ENCODE data around the gene LGALS12.

The LGALS12 gene

GRCh38 chr11:63489879-63490278, 16.0 kb upstream of the LGALS12 start:
- H3K4me1 ChIP-seq (ENCODE audit: control insufficient read depth, insufficient read depth, low read length) = no peaks in the 10 kb centered on the region
- H3K27me3 ChIP-seq (ENCODE audit: control insufficient read depth, insufficient read depth, low read length, poor library complexity, severe bottlenecking) = peaks cover 5% of the 10 kb centered on the region
- no peak overlapping the region for H3K4me3 ChIP-seq (ENCODE audit: insufficient read depth, low read depth, low read length)
- no peaks in the 10 kb centered on the region for H3K36me3 ChIP-seq (ENCODE audit: control insufficient read depth, insufficient read depth, low read length)
- no peak overlapping the region for H3K27ac ChIP-seq (ENCODE audit: insufficient read depth, low read depth, low read length, poor library complexity, severe bottlenecking)
- peaks cover 3% of the 10 kb centered on the region for H3K9me3 ChIP-seq (ENCODE audit: control insufficient read depth, low read length)
- 57 to 63% methylated on average over 3 of the region's 3 CpGs for WGBS, 2 experiments

- WGBS, 2 experiments = 70 to 72% methylated on average over 60 of the region's 60 CpGs
These were observed 15.2 kb upstream of the LGALS12 start, which contains the start of gene PLAAT5 for GRCh38 chr11:63490551-63491239. Gene PLAAT5, minus strand, starts transcription at chr11:63491167. Its CDS starts 133 bp downstream, at chr11:63491034.

GRCh38 chr11:63491240-63491587, 14.7 kb upstream of the LGALS12 start:
- no peak overlapping the region for H3K27ac ChIP-seq (ENCODE audit: insufficient read depth, low read depth, low read length, poor library complexity, severe bottlenecking)
- no peaks in the 10 kb centered on the region for H3K36me3 ChIP-seq (ENCODE audit: control insufficient read depth, insufficient read depth, low read length)
- H3K4me1 ChIP-seq (ENCODE audit: control insufficient read depth, insufficient read depth, low read length) = no peaks in the 10 kb centered on the region
- H3K4me3 ChIP-seq (ENCODE audit: insufficient read depth, low read depth, low read length) = peak overlapping the region; percentile 30
- 74% methylated on average over 13 of the region's 13 CpGs for WGBS, 2 experiments
- H3K27me3 ChIP-seq (ENCODE audit: control insufficient read depth, insufficient read depth, low read length, poor library complexity, severe bottlenecking) = peaks cover 5% of the 10 kb centered on the region
- H3K9me3 ChIP-seq (ENCODE audit: control insufficient read depth, low read length) = peaks cover 3% of the 10 kb centered on the region

More at GRCh38 chr11:63490551-63491239, 15.2 kb upstream of the LGALS12 start, which contains the start of gene PLAAT5:
- Histone ChIP-seq H3K36me3 (ENCODE audit: control insufficient read depth, insufficient read depth, low read length) (no peaks in the 10 kb centered on the region), H3K9me3 (ENCODE audit: control insufficient read depth, low read length) (peaks cover 3% of the 10 kb centered on the region), H3K4me3 (ENCODE audit: insufficient read depth, low read depth, low read length) (peak within 1 kb of the TSS; percentile 30), H3K27ac (ENCODE audit: insufficient read depth, low read depth, low read length, poor library complexity, severe bottlenecking) (no peak within 1 kb of the TSS), H3K4me1 (ENCODE audit: control insufficient read depth, insufficient read depth, low read length) (no peaks in the 10 kb centered on the region), H3K27me3 (ENCODE audit: control insufficient read depth, insufficient read depth, low read length, poor library complexity, severe bottlenecking) (peaks cover 5% of the 10 kb centered on the region)

DNA sequence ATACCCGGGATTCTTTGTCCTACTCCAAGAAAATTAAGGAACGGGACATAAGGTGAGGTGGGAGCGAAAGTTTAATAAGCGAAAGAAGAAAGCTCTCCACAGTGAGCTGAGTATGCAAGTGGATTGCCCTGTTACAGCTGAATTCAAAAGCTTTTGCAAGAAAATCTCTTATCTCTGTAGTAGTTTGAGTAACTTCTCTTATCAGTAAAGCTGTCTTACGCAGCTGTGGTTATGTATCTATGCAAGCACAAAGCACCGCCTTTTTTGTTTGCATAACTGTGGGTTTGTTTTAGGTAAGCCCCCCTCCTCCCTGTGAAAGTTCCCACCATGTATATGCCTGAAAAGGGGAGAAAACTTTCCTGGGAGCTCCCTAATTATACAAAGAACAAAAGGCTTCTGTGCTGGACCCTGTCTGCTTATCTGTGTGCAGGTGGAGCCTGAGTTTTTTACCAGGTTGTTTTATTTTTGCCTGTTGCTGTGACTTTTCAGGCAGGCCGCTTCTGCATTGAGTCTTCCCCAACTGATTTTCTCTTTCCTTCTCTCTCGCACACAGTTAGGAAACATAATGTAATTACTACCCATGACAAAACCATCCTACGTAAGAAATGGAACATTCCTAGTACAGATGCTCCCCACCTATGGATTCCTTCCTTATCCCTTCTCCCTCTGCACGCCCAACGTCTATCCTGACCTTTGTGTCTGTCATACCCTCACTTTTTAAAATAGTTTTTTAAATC, 14.1 kb upstream of the LGALS12 start:
- Histone ChIP-seq H3K9me3 (ENCODE audit: control insufficient read depth, low read length) (peaks cover 3% of the 10 kb centered on the region), H3K4me1 (ENCODE audit: control insufficient read depth, insufficient read depth, low read length) (no peaks in the 10 kb centered on the region), H3K36me3 (ENCODE audit: control insufficient read depth, insufficient read depth, low read length) (no peaks in the 10 kb centered on the region), H3K4me3 (ENCODE audit: insufficient read depth, low read depth, low read length) (no peak overlapping the region), H3K27me3 (ENCODE audit: control insufficient read depth, insufficient read depth, low read length, poor library complexity, severe bottlenecking) (peaks cover 5% of the 10 kb centered on the region), H3K27ac (ENCODE audit: insufficient read depth, low read depth, low read length, poor library complexity, severe bottlenecking) (no peak overlapping the region)
- WGBS, 2 experiments = 88 to 90% methylated on average over 10 to 11 of the region's 11 CpGs

- no peak overlapping the region for H3K27ac ChIP-seq (ENCODE audit: insufficient read depth, low read depth, low read length, poor library complexity, severe bottlenecking)
- peaks cover 3% of the 10 kb centered on the region for H3K9me3 ChIP-seq (ENCODE audit: control insufficient read depth, low read length)
- no peaks in the 10 kb centered on the region for H3K4me1 ChIP-seq (ENCODE audit: control insufficient read depth, insufficient read depth, low read length)
- no peaks in the 10 kb centered on the region for H3K36me3 ChIP-seq (ENCODE audit: control insufficient read depth, insufficient read depth, low read length)
- peaks cover 5% of the 10 kb centered on the region for H3K27me3 ChIP-seq (ENCODE audit: control insufficient read depth, insufficient read depth, low read length, poor library complexity, severe bottlenecking)
- 91 to 100% methylated on average over 1 of the region's 1 CpG for WGBS, 2 experiments
- no peak overlapping the region for H3K4me3 ChIP-seq (ENCODE audit: insufficient read depth, low read depth, low read length)
These were observed 13.4 kb upstream of the LGALS12 start for GRCh38 chr11:63492441-63492840.

DNA sequence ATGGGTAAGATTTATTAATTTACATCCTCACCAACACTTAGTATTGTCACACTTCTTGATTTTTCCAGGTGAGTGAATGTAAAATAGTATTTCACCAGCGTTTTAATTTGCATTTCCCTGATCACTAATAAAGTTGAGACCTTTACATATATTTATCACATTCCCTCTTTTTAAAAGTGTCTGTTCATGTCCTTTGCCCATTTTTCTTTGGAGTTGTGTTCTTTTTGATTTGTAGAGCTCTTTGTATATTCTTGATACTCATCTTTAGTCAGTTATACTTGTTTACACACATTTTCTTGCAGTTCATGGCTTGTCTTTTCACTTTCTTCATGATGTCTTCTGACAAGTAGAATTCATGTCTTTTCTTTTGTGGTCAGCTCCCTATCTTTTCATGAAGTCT, 12.8 kb upstream of the LGALS12 start:
- WGBS, 2 experiments = 100% methylated on average over 1 of the region's 1 CpG; no CpG with 5 or more reads in 1 of the 2 experiments
- Histone ChIP-seq H3K9me3 (ENCODE audit: control insufficient read depth, low read length) (peaks cover 3% of the 10 kb centered on the region), H3K4me3 (ENCODE audit: insufficient read depth, low read depth, low read length) (no peak overlapping the region), H3K27me3 (ENCODE audit: control insufficient read depth, insufficient read depth, low read length, poor library complexity, severe bottlenecking) (peaks cover 5% of the 10 kb centered on the region), H3K36me3 (ENCODE audit: control insufficient read depth, insufficient read depth, low read length) (no peaks in the 10 kb centered on the region), H3K4me1 (ENCODE audit: control insufficient read depth, insufficient read depth, low read length) (no peaks in the 10 kb centered on the region), H3K27ac (ENCODE audit: insufficient read depth, low read depth, low read length, poor library complexity, severe bottlenecking) (no peak overlapping the region)

DNA sequence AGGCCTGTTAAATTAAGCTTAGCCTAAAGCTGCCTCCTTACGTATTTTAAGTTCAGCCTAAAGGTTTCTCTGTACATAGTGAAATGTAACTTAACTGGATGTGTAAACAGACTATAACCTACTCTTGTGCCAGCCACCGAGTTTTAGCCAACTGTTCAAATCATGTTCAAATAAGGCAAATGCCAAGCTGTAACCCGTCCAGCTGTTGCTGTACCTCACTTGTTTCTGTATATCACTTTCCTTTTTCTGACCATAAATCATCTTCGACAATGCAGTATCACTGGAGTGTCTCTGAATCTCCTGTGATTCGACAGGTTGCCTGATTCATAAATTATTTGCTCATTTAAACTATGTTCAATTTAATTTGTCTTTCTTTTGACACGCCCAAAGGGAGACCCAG, 10.9 kb upstream of the LGALS12 start:
- no peaks in the 10 kb centered on the region for H3K36me3 ChIP-seq (ENCODE audit: control insufficient read depth, insufficient read depth, low read length)
- H3K27me3 ChIP-seq (ENCODE audit: control insufficient read depth, insufficient read depth, low read length, poor library complexity, severe bottlenecking) = peaks cover 5% of the 10 kb centered on the region
- no peaks in the 10 kb centered on the region for H3K4me1 ChIP-seq (ENCODE audit: control insufficient read depth, insufficient read depth, low read length)
- WGBS, 2 experiments = 97 to 98% methylated on average over 6 of the region's 6 CpGs
- H3K4me3 ChIP-seq (ENCODE audit: insufficient read depth, low read depth, low read length) = no peak overlapping the region
- H3K27ac ChIP-seq (ENCODE audit: insufficient read depth, low read depth, low read length, poor library complexity, severe bottlenecking) = no peak overlapping the region
- H3K9me3 ChIP-seq (ENCODE audit: control insufficient read depth, low read length) = peaks cover 3% of the 10 kb centered on the region

DNA sequence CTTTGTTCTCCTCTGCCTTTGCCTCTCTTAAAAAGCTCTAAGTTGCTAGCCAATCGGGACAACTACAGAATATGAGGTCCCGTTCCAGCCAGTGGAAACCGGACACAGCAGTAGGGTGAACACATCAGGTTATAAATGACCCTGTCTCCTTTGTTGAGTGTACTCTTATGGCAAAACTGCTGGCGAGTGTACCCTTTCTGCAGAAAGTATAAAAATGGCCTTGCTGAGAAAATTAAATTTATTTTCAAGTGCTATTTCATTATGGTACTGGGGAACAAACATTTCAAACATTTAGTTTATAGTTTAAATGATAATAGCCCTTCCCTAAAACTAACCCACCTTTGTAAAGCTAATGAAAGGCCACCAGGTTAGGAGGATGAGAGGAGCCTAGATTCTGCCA, 6.0 kb upstream of the LGALS12 start:
- Histone ChIP-seq H3K36me3 (ENCODE audit: control insufficient read depth, insufficient read depth, low read length) (no peaks in the 10 kb centered on the region), H3K27ac (ENCODE audit: insufficient read depth, low read depth, low read length, poor library complexity, severe bottlenecking) (no peak overlapping the region), H3K4me3 (ENCODE audit: insufficient read depth, low read depth, low read length) (no peak overlapping the region), H3K9me3 (ENCODE audit: control insufficient read depth, low read length) (no peaks in the 10 kb centered on the region), H3K4me1 (ENCODE audit: control insufficient read depth, insufficient read depth, low read length) (no peaks in the 10 kb centered on the region), H3K27me3 (ENCODE audit: control insufficient read depth, insufficient read depth, low read length, poor library complexity, severe bottlenecking) (no peaks in the 10 kb centered on the region)
- 94 to 96% methylated on average over 4 of the region's 4 CpGs for WGBS, 2 experiments

GRCh38 chr11:63501236-63501635, 4.6 kb upstream of the LGALS12 start:
- no peak overlapping the region for H3K4me3 ChIP-seq (ENCODE audit: insufficient read depth, low read depth, low read length)
- H3K4me1 ChIP-seq (ENCODE audit: control insufficient read depth, insufficient read depth, low read length) = no peaks in the 10 kb centered on the region
- H3K36me3 ChIP-seq (ENCODE audit: control insufficient read depth, insufficient read depth, low read length) = no peaks in the 10 kb centered on the region
- H3K27ac ChIP-seq (ENCODE audit: insufficient read depth, low read depth, low read length, poor library complexity, severe bottlenecking) = no peak overlapping the region
- 56 to 58% methylated on average over 1 of the region's 1 CpG for WGBS, 2 experiments
- H3K27me3 ChIP-seq (ENCODE audit: control insufficient read depth, insufficient read depth, low read length, poor library complexity, severe bottlenecking) = no peaks in the 10 kb centered on the region
- H3K9me3 ChIP-seq (ENCODE audit: control insufficient read depth, low read length) = no peaks in the 10 kb centered on the region

GRCh38 chr11:63502252-63502820, 3.5 kb upstream of the LGALS12 start:
- H3K4me1 ChIP-seq (ENCODE audit: control insufficient read depth, insufficient read depth, low read length) = no peaks in the 10 kb centered on the region
- H3K27ac ChIP-seq (ENCODE audit: insufficient read depth, low read depth, low read length, poor library complexity, severe bottlenecking) = no peak overlapping the region
- no peaks in the 10 kb centered on the region for H3K9me3 ChIP-seq (ENCODE audit: control insufficient read depth, low read length)
- WGBS, 2 experiments = 92 to 93% methylated on average over 2 of the region's 2 CpGs
- H3K4me3 ChIP-seq (ENCODE audit: insufficient read depth, low read depth, low read length) = no peak overlapping the region
- H3K36me3 ChIP-seq (ENCODE audit: control insufficient read depth, insufficient read depth, low read length) = no peaks in the 10 kb centered on the region
- H3K27me3 ChIP-seq (ENCODE audit: control insufficient read depth, insufficient read depth, low read length, poor library complexity, severe bottlenecking) = no peaks in the 10 kb centered on the region
